ENCODE data around the gene DEGS2.

DEGS2 gene

DNA sequence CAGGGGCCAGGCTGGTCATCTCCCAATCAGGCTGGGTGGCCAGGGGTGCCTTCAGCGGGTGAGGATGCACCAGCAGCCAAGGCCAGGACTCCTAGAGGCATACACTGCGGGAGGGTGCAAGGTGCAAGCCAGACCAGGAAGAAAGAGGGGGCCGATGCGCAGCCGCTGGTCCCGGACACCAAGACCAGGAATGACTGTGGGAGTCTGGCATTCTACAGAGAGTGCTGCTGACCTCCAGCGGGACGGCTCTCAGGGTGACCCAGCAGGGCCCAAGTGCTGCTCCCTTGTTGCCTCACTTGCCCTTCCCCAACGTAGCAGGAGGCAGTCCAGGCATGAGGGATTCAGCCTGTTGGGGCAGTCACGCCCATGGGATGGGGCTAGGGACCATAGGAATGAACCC, 35.8 kb downstream of the DEGS2 start:
- DNase-seq (ENCODE audit: low read depth): no peak

GRCh38 chr14:100122481-100123223, 36.8 kb downstream of the DEGS2 start:
- no peak overlapping the region for H3K4me3 ChIP-seq (ENCODE audit: low read depth, low read length)
- no peak for DNase-seq (ENCODE audit: low read depth)
- no peak for TF ChIP-seq CTCF (IDR thresholded peaks at IDR 0.05; ENCODE audit: insufficient read depth, low read depth, low read length, missing control alignments)

More for the DNA sequence above, 35.8 kb downstream of the DEGS2 start:
- TF ChIP-seq CTCF (IDR thresholded peaks at IDR 0.05; ENCODE audit: insufficient read depth, low read depth, low read length, missing control alignments): no peak
- H3K4me3 ChIP-seq (ENCODE audit: low read depth, low read length): no peak overlapping the region

DNA sequence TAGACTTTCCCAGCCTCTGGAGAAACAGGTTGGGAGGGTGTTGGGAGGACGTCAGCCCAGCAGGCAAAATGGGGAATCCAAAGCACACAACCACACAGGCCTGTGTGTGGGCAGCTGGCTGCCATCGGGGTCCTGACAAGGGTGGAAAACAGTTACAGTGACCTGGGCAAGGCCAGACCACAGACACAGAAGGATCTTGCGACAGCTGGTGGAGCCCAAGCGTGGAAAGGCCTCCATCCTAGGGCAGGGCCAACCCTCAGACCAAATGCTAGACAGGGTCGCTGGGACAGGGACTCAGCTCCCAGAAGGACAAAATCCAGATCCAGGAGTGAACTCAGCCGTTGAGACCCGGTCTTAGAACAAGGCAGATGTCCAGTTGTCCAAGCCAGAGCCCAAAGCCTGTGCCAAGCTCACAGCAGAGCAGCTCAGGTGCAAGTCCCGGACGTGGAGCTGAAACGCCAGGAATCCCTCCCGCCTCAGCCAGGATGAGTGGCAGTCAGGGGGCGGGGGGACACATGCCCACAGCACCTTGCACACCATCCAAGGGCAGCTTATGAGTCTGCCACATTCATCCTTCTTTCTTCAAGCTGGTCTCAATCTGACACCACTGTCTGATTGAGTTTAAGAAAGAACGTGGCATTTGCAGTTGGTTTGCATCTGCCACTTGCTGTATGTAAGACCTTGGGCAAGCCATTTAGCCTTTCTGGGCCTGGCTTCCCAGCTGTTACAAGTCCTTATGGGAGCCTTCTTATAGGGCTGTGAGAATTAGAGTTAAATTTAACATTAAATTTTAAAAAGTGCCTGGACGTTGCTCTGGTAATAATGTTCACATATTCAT, 37.6 kb downstream of the DEGS2 start:
- no peak for TF ChIP-seq CTCF (IDR thresholded peaks at IDR 0.05; ENCODE audit: insufficient read depth, low read depth, low read length, missing control alignments)
- H3K4me3 ChIP-seq (ENCODE audit: low read depth, low read length): no peak overlapping the region
- no peak for DNase-seq (ENCODE audit: low read depth)

GRCh38 chr14:100120522-100121269, 38.7 kb downstream of the DEGS2 start:
- H3K4me3 ChIP-seq (ENCODE audit: low read depth, low read length): no peak overlapping the region
- no peak for TF ChIP-seq CTCF (IDR thresholded peaks at IDR 0.05; ENCODE audit: insufficient read depth, low read depth, low read length, missing control alignments)
- no peak for DNase-seq (ENCODE audit: low read depth)

GRCh38 chr14:100119251-100119650, 40.2 kb downstream of the DEGS2 start:
- no peak for DNase-seq (ENCODE audit: low read depth)
- no peak overlapping the region for H3K4me3 ChIP-seq (ENCODE audit: low read depth, low read length)
- TF ChIP-seq CTCF (IDR thresholded peaks at IDR 0.05; ENCODE audit: insufficient read depth, low read depth, low read length, missing control alignments): no peak

GRCh38 chr14:100118396-100119011, 40.9 kb downstream of the DEGS2 start:
- TF ChIP-seq CTCF (IDR thresholded peaks at IDR 0.05; ENCODE audit: insufficient read depth, low read depth, low read length, missing control alignments): no peak
- H3K4me3 ChIP-seq (ENCODE audit: low read depth, low read length): no peak overlapping the region
- no peak for DNase-seq (ENCODE audit: low read depth)

All from GM12865 (cell line).